Urinary bladder (tissue), 4 donors: Measurements from ENCODE around the gene DPEP2NB. TPM values are rescaled to one million over a fixed set of nuclear protein-coding genes. Genes with fewer than 3 reads are reported as not detected.
"Not testable (repeated sequence)": the region's sequence is repeated elsewhere in the genome, so short reads cannot be mapped to it uniquely, and the experiment has no call there.

Experiments
- DNase-seq: peaks from one replicate; pipeline ENCODE4 v3.0.0-alpha.2; 2015; ENCODE audit errors: extremely low spot score
- H3K27ac ChIP-seq: one replicate; pipeline ENCODE4 v1.5.1; 2013; ENCODE audit warnings: low read depth, mild to moderate bottlenecking, moderate library complexity
- H3K36me3 ChIP-seq: one replicate; pipeline ENCODE4 v1.6.1; 2013; ENCODE audit warnings: mild to moderate bottlenecking, moderate library complexity; ENCODE audit not compliant: insufficient read depth
- H3K4me1 ChIP-seq: one replicate; pipeline ENCODE4 v1.6.1; 2013; ENCODE audit warnings: mild to moderate bottlenecking, moderate library complexity; ENCODE audit not compliant: insufficient read depth
- H3K4me3 ChIP-seq: one replicate; pipeline ENCODE4 v1.5.1; 2013; ENCODE audit warnings: low read depth, low read length
- WGBS: extraction: QIAGEN DNeasy Blood & Tissue Kit; methylation state at CpG from one replicate; pipeline ENCODE4 v1.1.7; 2013; 5-methylcytosine and 5-hydroxymethylcytosine counted together
- polyA plus RNA-seq: library from polyadenylated mRNA; stranded (reverse); fragments of 200-250 nt; gene quantifications from one replicate; pipeline ENCODE4 v1.2.3, GENCODE V29; 2013
- total RNA-seq: library from RNA; depleted of rRNA; stranded (reverse); fragments of >200 nt; gene quantifications from one replicate; pipeline ENCODE4 v1.2.3, GENCODE V29; 2014
- donor health status: healthy with polysubstance abuse.
- donor health status: healthy.

The DPEP2NB gene
- total and polyA plus RNA-seq, 2 donors, result not detected

DNA sequence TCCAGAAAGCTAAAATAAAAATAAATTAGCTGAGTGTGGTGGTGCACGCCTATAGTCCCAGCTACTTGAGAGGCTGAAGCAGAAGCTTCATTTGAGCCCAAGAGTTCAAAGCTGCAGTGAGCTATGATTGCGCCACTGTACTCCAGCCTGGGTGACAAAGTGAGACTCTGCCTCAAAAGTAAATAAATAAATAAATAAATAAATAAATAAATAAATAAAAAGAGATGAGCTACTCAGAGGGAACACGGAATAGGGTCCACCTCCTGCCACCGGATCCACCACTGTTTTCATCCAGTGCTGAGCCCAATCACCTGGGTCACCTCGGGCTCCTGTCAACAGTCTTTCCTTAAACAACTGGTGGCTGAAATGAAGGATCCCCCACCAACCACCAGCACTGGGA is 28.8 kb downstream of the DPEP2NB start:
- no peaks in the 10 kb centered on the region for H3K36me3 ChIP-seq
- H3K4me3 ChIP-seq, result no peak overlapping the region
- no peaks in the 10 kb centered on the region for H3K4me1 ChIP-seq
- 86% methylated on average over 5 of the region's 5 CpGs for WGBS
- no peak overlapping the region for H3K27ac ChIP-seq
- DNase-seq, result no peak

- Histone ChIP-seq H3K4me3 (no peak overlapping the region), H3K36me3 (no peaks in the 10 kb centered on the region), H3K4me1 (no peaks in the 10 kb centered on the region), H3K27ac (no peak overlapping the region)
- no peak for DNase-seq
- WGBS, result 95% methylated on average over 49 of the region's 49 CpGs
These were observed 33.6 kb downstream of the DPEP2NB start for GRCh38 chr16:67982011-67982696.

GRCh38 chr16:67979955-67980678 is 35.6 kb downstream of the DPEP2NB start, which contains the start of gene DPEP3:
Gene DPEP3, minus strand, starts transcription at chr16:67980499. Its CDS starts 119 bp downstream, at chr16:67980380.
- Histone ChIP-seq H3K4me1 (no peaks in the 10 kb centered on the region), H3K36me3 (no peaks in the 10 kb centered on the region), H3K27ac (no peak within 1 kb of the TSS), H3K4me3 (no peak within 1 kb of the TSS)
- DNase-seq, result no peak
- WGBS, result 58% methylated on average over 62 of the region's 62 CpGs

DNA sequence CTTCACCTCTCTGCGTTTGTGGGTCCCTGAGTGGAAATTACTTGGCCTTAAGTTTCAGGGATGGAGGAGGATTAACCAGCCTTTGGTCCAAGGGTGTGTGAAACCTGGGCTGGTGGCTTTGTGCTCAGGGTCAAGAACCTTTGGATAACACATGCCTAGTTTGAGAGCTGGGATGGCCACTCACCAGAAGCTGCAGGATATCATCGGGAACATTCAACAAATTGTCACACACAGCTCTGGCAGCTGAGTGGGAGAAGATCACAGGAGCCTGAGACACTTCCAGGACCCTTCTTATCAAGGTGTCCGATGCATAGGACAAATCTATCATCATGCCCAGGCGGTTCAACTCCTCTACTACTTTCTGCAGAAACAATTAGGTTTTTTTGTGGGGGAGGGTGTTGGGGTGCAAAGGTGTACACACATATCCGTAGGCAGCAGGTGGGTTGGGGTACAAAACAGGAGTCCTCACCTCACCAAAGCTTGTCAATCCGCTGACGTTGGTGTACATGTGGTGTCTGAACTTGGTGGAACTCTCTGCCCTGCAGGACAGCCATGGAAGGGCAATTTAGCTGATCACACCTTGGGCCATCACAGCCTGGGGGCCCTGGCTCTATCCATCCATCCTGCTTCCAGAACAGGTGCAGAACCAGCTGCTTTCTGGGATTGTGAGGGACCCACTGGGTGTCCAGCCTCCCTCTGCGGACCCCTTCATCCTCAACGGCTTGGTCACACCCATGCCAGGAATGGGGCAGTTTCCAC is 38.1 kb downstream of the DPEP2NB start:
- WGBS, result 79% methylated on average over 9 of the region's 9 CpGs
- Histone ChIP-seq H3K4me3 (no peak overlapping the region), H3K27ac (no peak overlapping the region), H3K4me1 (no peaks in the 10 kb centered on the region), H3K36me3 (no peaks in the 10 kb centered on the region)
- DNase-seq, result no peak

GRCh38 chr16:67977005-67977404 is 38.7 kb downstream of the DPEP2NB start:
- no peak overlapping the region for H3K27ac ChIP-seq
- no peaks in the 10 kb centered on the region for H3K4me1 ChIP-seq
- no peaks in the 10 kb centered on the region for H3K36me3 ChIP-seq
- 74% methylated on average over 5 of the region's 5 CpGs for WGBS
- no peak overlapping the region for H3K4me3 ChIP-seq
- no peak for DNase-seq

GRCh38 chr16:67976205-67976604 is 39.5 kb downstream of the DPEP2NB start:
- no peak overlapping the region for H3K27ac ChIP-seq
- no peak for DNase-seq
- WGBS, result 94% methylated on average over 2 of the region's 2 CpGs

GRCh38 chr16:67975321-67976105 is 40.2 kb downstream of the DPEP2NB start:
- Histone ChIP-seq H3K4me1 (no peaks in the 10 kb centered on the region), H3K27ac (no peak overlapping the region), H3K36me3 (no peaks in the 10 kb centered on the region), H3K4me3 (no peak overlapping the region)
- no peak for DNase-seq
- 71% methylated on average over 14 of the region's 14 CpGs for WGBS

More at GRCh38 chr16:67976205-67976604, 39.5 kb downstream of the DPEP2NB start:
- Histone ChIP-seq H3K4me1 (no peaks in the 10 kb centered on the region), H3K36me3 (no peaks in the 10 kb centered on the region), H3K4me3 (no peak overlapping the region)

- not testable (repeated sequence) for H3K4me1 ChIP-seq, H3K27ac ChIP-seq, DNase-seq, H3K36me3 ChIP-seq, H3K4me3 ChIP-seq
- 93% methylated on average over 7 of the region's 7 CpGs for WGBS
These were observed 43.4 kb downstream of the DPEP2NB start for GRCh38 chr16:67972285-67972684.

DNA sequence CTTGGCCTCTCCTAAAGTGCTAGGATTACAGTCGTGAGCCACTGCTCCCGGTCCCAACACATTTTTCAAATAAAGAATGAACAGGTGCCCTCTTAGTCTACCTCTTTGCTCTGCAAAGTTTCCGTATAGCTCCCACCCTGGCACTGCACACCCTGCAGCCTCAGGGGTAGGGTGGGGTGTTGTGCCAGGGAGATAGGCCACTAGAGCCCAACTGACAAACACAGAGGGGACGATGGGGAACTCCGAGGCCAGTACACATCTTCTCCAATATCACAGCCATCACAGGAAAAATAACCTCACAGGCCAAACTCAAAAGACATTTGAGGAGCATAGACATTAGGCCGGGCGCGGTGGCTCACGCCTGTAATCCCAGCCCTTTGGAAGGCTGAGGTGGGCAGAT is 44.6 kb downstream of the DPEP2NB start:
- H3K36me3 ChIP-seq, result no peaks in the 10 kb centered on the region
- H3K27ac ChIP-seq, result no peak overlapping the region
- no peaks in the 10 kb centered on the region for H3K4me1 ChIP-seq
- H3K4me3 ChIP-seq, result no peak overlapping the region
- 91% methylated on average over 9 of the region's 9 CpGs for WGBS
- no peak for DNase-seq

- no peaks in the 10 kb centered on the region for H3K4me1 ChIP-seq
- WGBS, result 36% methylated on average over 40 of the region's 40 CpGs
- no peak for DNase-seq
- no peaks in the 10 kb centered on the region for H3K36me3 ChIP-seq
- peak overlapping the region; percentile 84 for H3K4me3 ChIP-seq
- peak overlapping the region; percentile 61 for H3K27ac ChIP-seq
These were observed 46.3 kb downstream of the DPEP2NB start for GRCh38 chr16:67969254-67970039.

DNA sequence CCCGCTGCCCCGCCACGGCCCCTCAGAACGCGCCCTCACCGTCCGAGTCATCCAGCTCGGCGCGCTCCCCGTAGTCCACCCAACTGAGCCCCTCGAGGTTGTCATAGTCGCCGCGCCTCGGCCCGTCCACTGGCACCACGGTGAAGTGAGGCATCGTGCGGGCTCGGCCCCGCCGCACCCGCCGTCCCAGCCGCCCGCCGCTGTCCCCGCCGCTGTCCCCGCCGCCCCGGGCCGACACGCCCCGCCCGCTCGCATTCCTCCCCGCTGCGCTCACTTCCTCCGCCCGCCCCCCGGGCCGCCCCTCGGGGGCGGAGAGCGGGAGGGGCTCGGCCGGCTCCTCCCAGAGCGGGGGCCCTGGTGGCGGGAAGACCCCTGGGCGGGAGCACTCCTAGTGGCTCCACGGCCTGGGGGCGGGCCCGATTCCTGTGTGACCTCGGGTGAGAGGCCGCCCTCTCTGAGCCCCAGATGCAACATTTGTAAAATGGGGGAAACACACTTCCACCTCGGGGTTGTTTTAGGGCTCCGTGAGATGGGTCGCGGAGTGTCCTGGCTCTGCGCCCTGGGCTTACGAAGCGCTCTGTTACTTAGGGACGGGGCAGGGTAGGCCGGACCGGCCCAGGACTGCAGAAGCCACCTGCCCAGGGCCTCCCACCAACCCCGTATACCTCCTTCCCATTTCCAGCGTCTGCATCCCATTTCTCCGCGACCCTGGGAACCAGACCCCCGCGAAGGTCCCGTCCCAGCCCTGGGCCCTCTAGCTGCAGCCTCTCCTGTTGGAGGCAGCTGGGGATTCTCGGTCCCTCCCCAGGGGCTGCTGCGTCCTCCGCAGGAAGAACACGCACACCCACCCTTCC is 47.1 kb downstream of the DPEP2NB start, which contains the start of gene SLC12A4:
SLC12A4 (minus strand) TSS at position 238 of the 854 bp plus-strand sequence; CDS start at position 154, 84 bp downstream.
- Histone ChIP-seq H3K4me3 (peak within 1 kb of the TSS; percentile 84), H3K36me3 (no peaks in the 10 kb centered on the region), H3K4me1 (no peaks in the 10 kb centered on the region), H3K27ac (peak within 1 kb of the TSS; percentile 95)
- DNase-seq, result peak; percentile 55
- WGBS, result 2% methylated on average over 78 of the region's 78 CpGs

- Histone ChIP-seq H3K36me3 (no peaks in the 10 kb centered on the region), H3K27ac (peak overlapping the region; percentile 95), H3K4me3 (peak overlapping the region; percentile 84), H3K4me1 (no peaks in the 10 kb centered on the region)
- DNase-seq, result no peak
- WGBS, result under 1% methylated on average over 45 of the region's 45 CpGs
These were observed 47.7 kb downstream of the DPEP2NB start for GRCh38 chr16:67967958-67968399.
